GM21381 (cell line): ENCODE data around the gene MOGAT1.
"Not testable (repeated sequence)": the region's sequence is repeated elsewhere in the genome, so short reads cannot be mapped to it uniquely, and the experiment has no call there.

Source experiments
- ATAC-seq: cut with Tn5 transposase; IDR thresholded peaks from one replicate; pipeline ENCODE4 v1.9.1; 2021; ENCODE audit warnings: mild to moderate bottlenecking, moderate library complexity; ENCODE audit not compliant: unreplicated experiment

MOGAT1 gene

DNA sequence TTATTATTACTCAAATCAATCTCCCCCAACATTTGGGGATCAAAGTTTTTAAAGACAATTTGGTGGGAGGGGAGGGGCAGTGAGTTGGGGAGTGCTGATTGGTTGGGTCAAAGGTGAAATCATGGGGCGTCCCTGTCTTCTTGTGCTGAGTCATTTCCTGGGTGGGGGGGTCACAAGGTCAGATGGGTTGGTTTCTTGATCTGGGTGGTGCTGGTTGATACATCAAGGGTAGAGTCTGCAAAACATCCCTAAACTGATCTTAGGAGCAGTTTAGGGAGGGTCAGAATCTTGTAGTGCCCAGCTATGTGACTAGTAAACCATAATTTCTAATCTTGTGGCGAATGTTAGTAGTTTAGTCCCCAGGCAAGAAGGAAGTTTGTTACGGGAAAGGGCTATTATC lies 67.4 kb downstream of the MOGAT1 start:
- no peak for ATAC-seq

DNA sequence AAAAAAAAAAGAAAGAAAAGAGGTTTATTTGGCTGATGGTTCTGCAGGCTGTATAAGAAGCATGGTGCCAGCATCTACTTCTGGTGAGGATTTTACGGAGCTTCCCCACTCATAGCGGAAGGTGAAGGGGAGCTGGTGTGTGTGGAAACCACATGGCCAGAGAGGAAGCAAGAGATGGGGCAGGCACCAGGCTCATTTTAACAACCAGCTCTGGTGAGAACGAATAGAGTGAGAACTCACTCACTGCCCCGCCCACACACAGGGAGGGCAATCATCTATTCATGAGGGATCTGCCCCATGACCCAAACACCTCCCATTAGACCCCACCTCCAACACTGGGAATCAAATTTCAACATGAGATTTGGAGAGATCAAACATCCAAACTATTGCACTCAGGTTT lies 68.5 kb downstream of the MOGAT1 start:
- ATAC-seq: no peak

DNA sequence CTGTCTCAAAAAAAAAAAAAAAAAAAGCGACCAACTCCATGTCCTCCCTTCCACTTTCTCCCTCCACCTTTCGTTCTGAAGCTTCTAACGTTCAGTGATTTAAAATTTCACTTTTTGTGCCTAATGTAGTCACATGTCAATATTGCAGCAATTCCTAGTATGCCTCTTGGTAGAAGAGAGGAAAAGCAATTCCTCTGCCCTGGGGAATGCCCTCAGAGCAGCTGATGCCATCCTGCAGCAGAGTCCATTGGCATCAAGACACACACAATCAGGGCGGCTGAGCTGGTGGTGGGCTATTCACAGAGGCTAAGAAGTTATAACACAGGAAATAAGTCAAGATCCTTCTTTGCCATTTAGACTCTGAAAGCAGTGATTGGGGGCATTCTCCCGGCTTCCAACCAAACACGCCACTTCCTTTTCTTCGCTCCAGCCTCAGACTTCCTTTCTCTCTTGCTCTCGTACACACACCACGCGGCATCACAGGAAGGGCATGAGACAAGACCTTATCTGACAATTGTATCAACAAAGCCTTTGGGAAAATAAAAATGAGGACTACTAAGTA lies 71.9 kb downstream of the MOGAT1 start:
- ATAC-seq: no peak

DNA sequence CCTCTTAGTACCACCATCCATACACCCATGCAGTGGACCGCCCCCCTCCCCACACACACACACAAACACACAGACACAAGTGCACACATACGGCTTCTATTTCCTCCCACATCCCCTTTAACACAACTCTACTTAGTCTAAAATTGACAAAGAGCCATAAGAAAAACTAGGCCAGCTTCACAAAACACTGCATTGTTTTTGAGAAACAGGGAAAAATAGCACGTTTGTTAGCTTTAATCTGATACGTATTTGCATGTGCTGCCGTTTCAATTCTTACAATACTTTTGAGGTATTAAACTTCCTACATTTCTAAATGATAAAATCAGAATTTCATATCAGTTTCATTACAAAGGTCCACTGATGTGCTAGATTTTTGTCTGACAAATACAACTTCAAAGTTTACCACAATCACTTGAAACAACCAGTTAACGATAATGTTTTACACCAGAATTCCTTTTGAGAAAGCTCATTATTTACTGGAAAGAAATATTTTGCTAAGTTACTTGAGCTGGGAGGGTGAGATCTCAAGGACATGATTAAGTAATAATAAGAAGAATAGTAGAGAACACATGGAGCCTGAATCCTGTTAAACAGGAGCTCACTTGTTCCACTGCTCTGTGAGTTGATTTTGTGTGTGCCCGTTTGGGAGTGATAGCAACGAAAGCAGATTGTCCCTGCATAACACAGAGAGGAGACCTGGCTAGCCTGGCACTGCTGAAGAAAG lies 74.5 kb downstream of the MOGAT1 start:
- no peak for ATAC-seq

DNA sequence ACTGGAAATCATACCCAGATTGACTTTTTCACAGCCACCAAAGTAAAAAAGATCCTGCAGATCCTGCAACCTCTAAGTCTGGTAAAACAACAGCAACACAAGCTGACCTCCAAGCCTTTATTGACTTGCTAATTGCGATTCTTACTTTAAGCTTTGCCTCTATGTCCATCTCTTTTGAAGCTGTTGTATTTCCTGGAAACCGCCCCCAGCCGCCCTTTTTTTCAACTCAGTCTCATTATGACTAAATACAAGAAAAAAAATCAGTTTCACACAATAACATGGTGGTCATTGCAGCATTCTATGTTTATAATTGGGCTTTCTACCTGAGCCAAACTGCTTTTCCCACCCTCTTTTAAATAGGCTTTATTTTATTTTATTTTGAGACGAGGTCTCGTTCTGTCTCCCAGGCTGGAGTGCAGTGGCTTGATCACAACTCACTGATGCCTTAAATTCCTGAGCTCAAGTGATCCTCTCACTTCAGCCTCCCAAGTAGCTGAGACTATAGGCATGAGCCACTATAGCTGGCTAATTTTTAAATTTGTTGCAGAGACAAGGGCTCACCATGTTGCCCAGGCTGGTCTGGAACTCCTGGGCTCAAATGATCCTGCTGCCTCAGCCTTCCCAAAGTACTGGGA lies 76.2 kb downstream of the MOGAT1 start:
- ATAC-seq: peak; percentile 76

DNA sequence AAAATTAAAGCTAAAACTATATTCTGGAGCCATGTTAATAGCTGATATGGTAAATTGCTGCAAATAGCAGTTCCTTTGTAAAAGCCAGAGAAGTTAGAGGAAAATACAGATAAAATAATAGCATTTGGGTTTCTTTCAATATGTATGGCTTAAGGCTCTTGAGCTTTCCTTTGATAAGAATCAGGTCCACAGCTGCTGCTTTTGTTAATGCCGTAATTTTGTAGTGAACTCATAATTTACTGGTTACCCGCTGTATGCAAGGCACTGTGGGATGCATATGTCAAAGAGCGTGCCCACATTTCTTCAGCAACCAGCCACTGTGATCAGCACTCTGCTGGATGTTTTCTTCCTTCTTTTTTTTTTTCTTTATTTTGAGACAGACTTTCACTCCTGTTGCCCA lies 79.1 kb downstream of the MOGAT1 start:
- no peak for ATAC-seq

DNA sequence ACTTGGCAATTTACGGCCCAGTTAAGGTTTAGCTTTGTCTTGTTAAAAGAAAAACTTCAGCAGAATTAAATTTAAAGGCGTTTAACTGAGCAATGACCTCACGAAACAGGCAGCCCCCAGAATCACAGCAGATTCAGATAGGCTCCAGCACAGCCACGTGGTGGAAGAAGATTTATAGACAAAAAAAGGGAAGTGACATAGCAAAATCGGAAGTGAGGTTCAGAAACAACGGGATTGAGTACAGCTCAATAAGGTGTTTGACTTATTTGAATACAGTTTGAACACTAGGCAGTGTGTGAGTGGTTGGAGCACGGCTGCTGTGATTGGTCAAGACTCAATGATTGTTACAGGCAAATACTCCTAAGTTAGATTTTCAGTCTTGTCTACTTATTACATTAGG lies 79.8 kb downstream of the MOGAT1 start:
- ATAC-seq: no peak

DNA sequence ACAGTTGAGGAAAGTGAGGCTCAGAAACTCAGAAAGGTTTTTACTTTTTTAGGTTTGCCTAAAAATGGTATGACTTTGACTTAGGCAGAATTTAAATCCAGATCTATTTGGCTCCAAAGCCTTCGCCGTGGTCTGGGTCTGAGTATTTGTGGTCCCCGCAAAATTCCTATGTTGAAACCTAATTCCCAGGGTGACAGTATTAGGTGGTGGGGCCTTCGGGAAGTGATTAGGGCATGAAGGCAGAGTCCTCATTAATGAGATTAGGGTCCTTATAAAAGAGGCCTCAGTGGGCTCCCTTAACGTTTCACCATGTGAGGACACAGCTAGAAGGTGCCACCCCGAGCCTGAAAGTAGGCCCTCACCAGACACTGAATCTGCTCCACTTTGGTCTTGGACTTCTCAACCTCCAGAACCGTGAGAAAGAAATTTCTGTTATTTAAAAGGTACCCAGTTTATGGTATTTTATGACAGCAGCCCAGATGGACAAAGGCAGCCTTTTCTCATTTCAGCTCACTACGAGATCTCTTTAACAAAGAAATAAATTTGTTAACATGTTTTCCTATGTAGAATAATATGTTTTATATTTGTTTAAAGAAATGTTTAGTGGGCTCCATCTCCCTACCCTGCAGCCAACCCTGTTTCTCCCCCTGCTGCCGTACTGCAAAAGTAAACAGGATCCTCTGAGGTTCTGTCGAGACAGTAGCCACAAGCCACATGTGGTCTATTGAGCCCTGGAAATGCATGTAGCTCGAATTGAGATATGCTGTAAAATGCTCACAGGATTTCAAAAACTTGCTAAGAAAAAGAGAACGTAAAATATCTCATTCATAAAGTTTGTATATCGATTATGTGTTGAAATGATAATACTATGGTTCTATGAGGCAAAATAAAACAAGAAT lies 80.6 kb downstream of the MOGAT1 start:
- ATAC-seq: no peak

DNA sequence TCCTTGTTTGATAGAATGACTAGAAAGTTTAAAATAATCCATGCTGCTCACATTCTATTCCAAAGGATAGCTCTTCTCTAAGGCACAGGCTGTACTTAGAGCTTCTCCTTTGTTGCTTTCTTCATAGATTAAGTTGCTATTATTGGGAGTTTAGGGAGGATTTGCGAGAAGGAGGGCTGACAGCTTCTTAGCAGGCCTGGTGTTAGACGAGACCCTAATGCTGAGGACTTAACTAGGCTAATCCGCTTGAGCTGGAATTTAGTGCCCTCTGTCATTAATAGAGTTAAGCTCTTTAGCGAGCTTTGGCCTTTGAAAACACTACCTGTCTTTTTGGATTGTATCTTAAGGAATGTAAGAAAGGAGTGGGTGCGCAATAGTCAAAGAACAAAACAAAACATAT lies 81.3 kb downstream of the MOGAT1 start:
- ATAC-seq: no peak

DNA sequence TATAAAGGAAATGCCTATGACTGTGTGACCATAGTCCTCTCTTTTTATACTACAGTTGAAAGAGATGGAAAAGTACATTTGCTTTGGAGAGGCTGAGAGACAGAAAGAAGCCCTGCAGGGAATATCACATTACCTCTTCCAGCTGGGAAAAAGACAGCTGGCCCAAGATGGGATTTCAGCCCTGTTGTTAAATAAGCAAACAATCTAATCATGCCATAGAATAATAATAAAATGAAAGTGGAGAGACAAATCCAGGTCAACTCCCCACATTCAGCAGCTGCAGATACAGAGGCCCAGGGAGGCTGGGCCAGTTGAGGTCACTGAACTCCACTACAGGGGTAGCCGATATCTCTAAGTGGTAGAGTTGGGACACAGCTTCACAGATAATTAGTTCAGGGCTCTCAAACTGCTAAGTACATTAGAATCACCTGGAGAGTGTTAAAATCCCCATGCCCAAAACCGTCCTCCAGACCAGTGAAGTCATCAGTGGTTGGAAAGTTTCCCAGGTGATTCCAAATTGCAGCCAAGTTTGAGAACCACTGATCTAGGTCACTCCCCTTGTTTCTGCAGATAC lies 81.9 kb downstream of the MOGAT1 start:
- no peak for ATAC-seq

DNA sequence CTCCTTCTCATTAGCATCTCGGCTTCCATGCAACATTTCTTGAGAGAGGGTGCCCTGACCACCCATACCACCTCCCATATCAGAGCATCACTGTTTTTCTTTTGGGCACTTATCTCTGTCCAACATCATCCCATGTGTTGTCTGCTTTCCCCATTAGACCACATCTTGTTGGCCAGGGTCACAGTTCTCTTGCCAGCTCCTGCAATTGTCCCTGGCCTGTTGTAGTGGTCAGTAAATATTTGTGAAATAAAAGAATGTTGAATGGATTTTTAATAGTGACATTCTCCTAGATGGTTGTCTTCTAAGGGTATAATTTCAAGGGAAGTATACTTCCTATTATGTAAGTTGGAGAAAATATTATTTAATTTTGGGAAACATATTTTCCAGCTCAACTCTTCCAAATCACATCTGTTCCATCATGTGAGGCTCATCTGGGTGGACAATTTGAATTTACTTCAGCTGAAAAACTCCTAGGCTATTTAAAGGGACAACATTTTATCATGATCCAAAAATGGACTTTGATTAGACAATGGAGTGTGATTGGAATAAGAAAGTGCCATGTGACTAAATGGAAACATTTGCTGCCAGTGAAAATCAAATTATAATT lies 83.0 kb downstream of the MOGAT1 start:
- no peak for ATAC-seq

DNA sequence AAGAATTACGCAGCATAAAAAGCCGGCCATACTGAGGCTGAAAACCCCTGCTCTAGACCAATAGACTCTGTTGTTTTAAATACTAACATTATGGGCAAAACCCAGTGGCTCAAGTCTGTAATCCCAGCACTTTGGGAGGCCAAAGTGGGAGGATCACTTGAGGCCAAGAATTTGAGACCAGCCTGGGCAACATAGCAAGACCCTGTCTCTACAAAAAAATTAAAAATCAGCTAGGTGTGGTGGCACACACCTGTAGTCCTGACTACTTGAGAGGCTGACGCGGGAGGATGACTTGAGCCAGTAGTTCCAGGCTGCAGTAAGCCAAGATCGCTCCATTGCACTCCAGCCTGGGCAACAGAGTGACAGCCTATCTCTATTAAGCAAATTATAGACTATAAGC lies 84.1 kb downstream of the MOGAT1 start:
- ATAC-seq: not testable (repeated sequence)

DNA sequence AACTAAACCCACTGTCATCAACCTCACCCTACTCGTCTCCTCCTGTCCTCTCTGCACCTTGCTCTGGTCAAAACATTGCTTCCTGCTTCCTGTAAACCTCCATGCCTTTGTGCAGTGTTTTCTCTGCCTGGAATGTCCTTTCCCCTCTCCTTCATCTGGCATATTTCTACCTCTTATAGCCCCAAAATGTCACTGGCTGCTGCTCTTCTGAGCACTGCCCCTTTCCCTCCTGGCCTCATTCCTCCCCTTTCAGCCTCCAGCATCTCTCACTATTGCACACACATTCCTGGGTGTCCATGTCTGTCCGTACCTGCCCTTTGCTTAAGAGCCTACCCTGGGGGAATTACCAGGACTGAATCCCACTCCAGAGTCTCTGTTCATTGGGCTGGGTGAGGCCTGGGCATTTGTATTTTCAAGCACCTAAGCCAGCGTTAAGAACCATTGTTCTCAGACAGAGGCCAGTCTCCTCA lies 84.9 kb downstream of the MOGAT1 start:
- no peak for ATAC-seq

DNA sequence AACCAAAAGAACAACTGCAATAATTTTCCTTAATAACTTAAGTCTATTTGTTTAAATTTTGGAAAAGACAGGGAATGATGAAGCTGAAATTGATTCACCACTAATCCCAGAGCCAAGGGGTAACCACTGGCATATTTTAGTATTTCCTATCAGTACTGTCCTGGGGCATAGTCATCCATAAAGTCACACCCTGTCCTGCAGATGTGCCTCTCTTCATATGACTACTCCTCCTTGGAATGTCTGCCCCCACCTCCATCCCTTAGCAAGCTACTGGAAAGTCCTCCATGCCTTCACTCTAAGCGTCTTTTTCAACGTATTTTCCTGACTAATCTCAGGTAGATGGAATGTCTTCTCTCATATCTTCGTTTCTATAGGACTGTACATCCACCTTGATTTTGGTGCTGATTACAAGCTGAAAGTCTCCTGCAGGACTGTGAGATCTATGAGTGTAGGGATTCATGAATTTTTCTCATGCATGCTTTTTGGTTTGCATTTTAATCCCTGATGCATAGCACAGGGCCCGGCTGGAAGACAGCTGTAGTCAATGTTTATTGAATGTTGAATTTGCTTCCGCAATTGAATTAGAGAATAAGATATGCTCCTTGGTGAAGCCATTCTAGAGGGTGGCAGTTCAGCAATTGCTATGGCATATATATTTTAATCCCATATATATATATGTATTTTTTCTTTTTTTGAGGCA lies 85.6 kb downstream of the MOGAT1 start:
- ATAC-seq: no peak
